Trophoblast cell (in vitro differentiated cells and primary cell): ENCODE results near the gene CCT7.

ENCODE experiments used
- DNase-seq, 2 donors: peaks; one replicate each; pipeline ENCODE4 v3.0.0-alpha.2; 2016
- H2AFZ ChIP-seq: 2 replicates; pipeline ENCODE4 v1.6.1; 2013; ENCODE audit warnings: low read length, moderate library complexity, mild to moderate bottlenecking; ENCODE audit not compliant: insufficient read depth, poor library complexity
- H2AK5ac ChIP-seq: 2 replicates; pipeline ENCODE4 v1.6.1; 2013; ENCODE audit warnings: mild to moderate bottlenecking, low read length
- H2BK120ac ChIP-seq: 2 replicates; pipeline ENCODE4 v1.6.1; 2013; ENCODE audit warnings: low read length, mild to moderate bottlenecking, moderate library complexity; ENCODE audit not compliant: insufficient read depth, poor library complexity
- H2BK12ac ChIP-seq: 2 replicates; pipeline ENCODE4 v1.6.1; 2013; ENCODE audit warnings: mild to moderate bottlenecking, low read length, moderate library complexity
- H2BK5ac ChIP-seq: 2 replicates; pipeline ENCODE4 v1.6.1; 2013; ENCODE audit warnings: low read length, low read depth, moderate library complexity, mild to moderate bottlenecking; ENCODE audit not compliant: poor library complexity
- H3K14ac ChIP-seq: 2 replicates; pipeline ENCODE4 v1.6.1; 2013; ENCODE audit warnings: mild to moderate bottlenecking, low read length
- H3K18ac ChIP-seq: 2 replicates; pipeline ENCODE4 v1.6.1; 2013; ENCODE audit warnings: mild to moderate bottlenecking, low read length
- H3K23ac ChIP-seq: 2 replicates; pipeline ENCODE4 v1.6.1; 2013; ENCODE audit warnings: low read length
- H3K27ac ChIP-seq: 2 replicates; pipeline ENCODE4 v1.5.1; 2013; ENCODE audit warnings: low read depth, mild to moderate bottlenecking, inconsistent platforms, low read length, moderate library complexity
- H3K27me3 ChIP-seq: 2 replicates; pipeline ENCODE4 v1.6.1; 2013; ENCODE audit warnings: inconsistent platforms, mild to moderate bottlenecking, low read length, moderate library complexity; ENCODE audit not compliant: insufficient read depth
- H3K36me3 ChIP-seq, 2 experiments: 1 replicate in 1 of 2; 2 replicates in 1 of 2; pipeline ENCODE4 v1.6.1; 2013; ENCODE audit warnings: low read length in 2 of 2, mild to moderate bottlenecking in 2 of 2, moderate library complexity in 1 of 2; ENCODE audit not compliant: insufficient read depth in 2 of 2, control insufficient read depth in 1 of 2
- H3K4ac ChIP-seq: 2 replicates; pipeline ENCODE4 v1.6.1; 2013; ENCODE audit warnings: low read depth, mild to moderate bottlenecking, low read length, moderate library complexity
- H3K4me1 ChIP-seq, 2 experiments: 1 replicate in 1 of 2; 2 replicates in 1 of 2; pipeline ENCODE4 v1.6.1; 2013; ENCODE audit warnings: low read length in 2 of 2, mild to moderate bottlenecking in 2 of 2, moderate library complexity in 1 of 2; ENCODE audit not compliant: insufficient read depth in 2 of 2, control insufficient read depth in 1 of 2
- H3K4me2 ChIP-seq: 2 replicates; pipeline ENCODE4 v1.6.1; 2013; ENCODE audit warnings: inconsistent platforms, mild to moderate bottlenecking, low read length, moderate library complexity
- H3K4me3 ChIP-seq: 2 replicates; pipeline ENCODE4 v1.5.1; 2013; ENCODE audit warnings: mild to moderate bottlenecking, low read depth, low read length, inconsistent platforms
- H3K79me1 ChIP-seq: one replicate; pipeline ENCODE4 v1.6.1; 2013; ENCODE audit warnings: low read length
- H3K79me2 ChIP-seq: 2 replicates; pipeline ENCODE4 v1.6.1; 2013; ENCODE audit warnings: low read length, mild to moderate bottlenecking; ENCODE audit not compliant: control insufficient read depth, insufficient read depth, poor library complexity
- H3K9ac ChIP-seq: 2 replicates; pipeline ENCODE4 v1.6.1; 2013; ENCODE audit warnings: mild to moderate bottlenecking, low read length
- H3K9me3 ChIP-seq: 2 replicates; pipeline ENCODE4 v1.6.1; 2013; ENCODE audit warnings: low read depth, mild to moderate bottlenecking, control low read depth, inconsistent platforms, low read length; ENCODE audit not compliant: insufficient read depth
- H4K12ac ChIP-seq: 2 replicates; pipeline ENCODE4 v1.6.1; 2013; ENCODE audit warnings: low read depth, mild to moderate bottlenecking, low read length, moderate library complexity
- H4K8ac ChIP-seq: 2 replicates; pipeline ENCODE4 v1.6.1; 2013; ENCODE audit warnings: low read depth, mild to moderate bottlenecking, low read length, moderate library complexity
- H4K91ac ChIP-seq: one replicate; pipeline ENCODE4 v1.6.1; 2013; ENCODE audit warnings: low read depth, mild to moderate bottlenecking, low read length, moderate library complexity
- WGBS: extraction: QIAGEN DNeasy Blood & Tissue Kit; methylation state at CpG from one replicate; pipeline ENCODE4 v1.1.7; 2013; ENCODE audit warnings: missing lambda C conversion rate; ENCODE audit not compliant: insufficient read length, insufficient coverage; ENCODE audit errors: extremely low coverage; 5-methylcytosine and 5-hydroxymethylcytosine counted together

CCT7 gene

DNA sequence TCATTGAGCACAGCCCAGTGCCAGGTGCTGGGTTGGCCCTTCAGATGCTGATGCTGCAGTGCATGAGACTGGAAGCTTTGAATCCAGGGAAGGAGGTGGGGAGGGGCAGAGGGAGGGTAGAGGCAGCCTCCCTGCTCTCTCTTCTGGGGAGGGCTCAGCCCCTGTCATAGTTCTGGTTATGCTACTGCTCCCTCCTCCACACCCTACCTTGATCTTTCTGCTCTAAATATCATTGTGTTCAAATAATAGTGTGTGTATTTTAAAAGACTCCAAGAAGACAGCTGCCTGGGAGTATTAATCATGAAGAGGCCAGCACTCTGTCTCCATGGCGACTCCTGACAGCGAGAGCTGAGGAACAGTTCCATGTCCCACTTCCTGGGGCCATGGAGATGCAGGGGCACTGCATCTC, 63.0 kb downstream of the CCT7 start:
- H3K4ac ChIP-seq = no peak overlapping the region
- no peak for DNase-seq
- no peaks in the 10 kb centered on the region for H3K36me3 ChIP-seq
- no CpG with 5 or more reads among the region's 2 CpGs for WGBS
- H2AFZ ChIP-seq = no peak overlapping the region
- no peak overlapping the region for H3K23ac ChIP-seq
- no peak overlapping the region for H3K14ac ChIP-seq
- H2BK12ac ChIP-seq = no peak overlapping the region
- no peak overlapping the region for H4K12ac ChIP-seq
- H3K18ac ChIP-seq = no peak overlapping the region
- no peaks in the 10 kb centered on the region for H3K9me3 ChIP-seq
- no peak overlapping the region for H3K27ac ChIP-seq
- no peak overlapping the region for H4K91ac ChIP-seq
- H3K27me3 ChIP-seq = peaks cover 28% of the 10 kb centered on the region
- H3K79me1 ChIP-seq = no peaks in the 10 kb centered on the region
- no peak overlapping the region for H4K8ac ChIP-seq
- no peak overlapping the region for H3K4me3 ChIP-seq
- peaks cover 0 to 10% of the 10 kb centered on the region in 2 experiments for H3K4me1 ChIP-seq
- no peak overlapping the region for H2BK120ac ChIP-seq
- no peak overlapping the region for H2BK5ac ChIP-seq
- no peaks in the 10 kb centered on the region for H3K79me2 ChIP-seq
- no peak overlapping the region for H3K4me2 ChIP-seq
- no peak overlapping the region for H3K9ac ChIP-seq
- H2AK5ac ChIP-seq = no peak overlapping the region

DNA sequence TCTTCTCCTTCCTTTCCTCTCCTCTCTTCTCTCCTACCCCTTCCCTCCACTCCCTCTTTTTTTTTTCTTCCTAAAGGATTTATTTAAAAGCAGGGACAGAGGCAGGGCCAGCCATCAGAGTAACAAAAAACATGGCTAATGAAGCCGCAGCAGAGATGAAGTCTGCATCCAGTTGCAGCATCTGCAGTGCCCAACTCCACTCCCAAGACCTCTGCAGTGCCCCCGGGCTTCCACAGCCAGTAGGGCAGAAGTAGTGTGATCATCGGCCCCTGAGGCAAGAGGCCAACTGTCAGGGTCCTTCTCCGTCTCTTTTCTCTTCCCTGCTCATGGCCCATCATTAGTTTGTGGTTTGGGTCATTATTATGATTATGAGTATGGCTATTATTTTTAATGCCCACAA, 63.5 kb downstream of the CCT7 start:
- Histone ChIP-seq H2BK5ac (no peak overlapping the region), H3K4me3 (no peak overlapping the region), H4K8ac (no peak overlapping the region), H3K79me2 (no peaks in the 10 kb centered on the region), H4K91ac (no peak overlapping the region), H3K9me3 (no peaks in the 10 kb centered on the region), H3K27ac (no peak overlapping the region), H3K14ac (no peak overlapping the region), H3K4me1 (peaks cover 0 to 10% of the 10 kb centered on the region in 2 experiments), H2BK120ac (no peak overlapping the region), H2AFZ (no peak overlapping the region), H3K18ac (no peak overlapping the region), H3K79me1 (no peaks in the 10 kb centered on the region), H2AK5ac (no peak overlapping the region), H3K27me3 (peaks cover 24% of the 10 kb centered on the region), H4K12ac (no peak overlapping the region), H3K9ac (no peak overlapping the region), H3K4ac (no peak overlapping the region), H3K23ac (no peak overlapping the region), H2BK12ac (no peak overlapping the region), H3K4me2 (no peak overlapping the region), H3K36me3 (no peaks in the 10 kb centered on the region)
- DNase-seq = no peak
- no CpG with 5 or more reads among the region's 4 CpGs for WGBS

DNA sequence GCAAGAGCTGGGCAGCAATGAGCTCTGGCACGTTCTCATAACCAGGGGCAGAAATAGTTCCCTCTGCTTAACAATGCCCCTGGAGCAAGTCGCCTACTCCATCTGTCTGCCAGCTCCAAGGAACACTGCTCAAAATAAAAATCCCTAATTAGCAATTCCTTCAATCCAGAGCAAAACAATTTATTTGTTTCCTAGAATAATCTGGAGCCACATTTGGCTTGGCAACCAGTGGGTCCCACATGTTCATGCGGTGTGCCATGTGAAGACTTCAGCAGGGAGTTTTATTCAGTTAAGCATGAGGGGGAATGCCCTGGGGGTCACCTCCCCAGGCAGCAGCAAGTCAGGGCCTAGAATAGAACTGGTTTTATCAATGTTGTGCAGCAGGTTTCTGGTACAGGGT, 66.8 kb downstream of the CCT7 start:
- Histone ChIP-seq H3K14ac (no peak overlapping the region), H3K27me3 (no peaks in the 10 kb centered on the region), H2AK5ac (no peak overlapping the region), H4K8ac (no peak overlapping the region), H3K9ac (no peak overlapping the region), H3K18ac (no peak overlapping the region), H3K36me3 (no peaks in the 10 kb centered on the region), H3K4ac (no peak overlapping the region), H3K79me2 (no peaks in the 10 kb centered on the region), H3K79me1 (no peaks in the 10 kb centered on the region), H3K23ac (no peak overlapping the region), H3K9me3 (no peaks in the 10 kb centered on the region), H2BK120ac (no peak overlapping the region), H2BK12ac (no peak overlapping the region), H2BK5ac (no peak overlapping the region), H4K12ac (no peak overlapping the region), H3K4me3 (no peak overlapping the region), H3K4me2 (no peak overlapping the region), H4K91ac (no peak overlapping the region), H2AFZ (no peak overlapping the region), H3K27ac (no peak overlapping the region), H3K4me1 (no peaks in the 10 kb centered on the region)
- WGBS = no CpG with 5 or more reads among the region's 3 CpGs
- DNase-seq = no peak

DNA sequence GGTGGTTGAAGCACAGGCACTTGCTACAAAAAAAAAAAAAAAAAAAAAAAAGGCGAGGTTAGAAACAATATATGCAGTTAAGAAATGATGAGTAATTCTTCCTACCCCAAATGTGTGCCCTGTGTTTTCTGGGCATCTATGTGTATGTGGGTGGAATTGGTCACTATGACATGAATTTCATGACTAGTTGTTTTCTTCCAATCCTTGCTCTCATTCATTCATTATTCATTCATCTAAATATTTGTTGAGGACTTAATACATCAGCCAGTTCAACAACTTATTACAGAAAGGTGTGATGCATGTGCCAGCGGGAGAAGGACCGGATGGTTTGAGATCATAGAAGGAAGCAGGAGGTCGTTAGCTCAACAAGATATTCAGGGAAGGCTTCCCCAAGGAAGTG, 67.5 kb downstream of the CCT7 start:
- no CpG with 5 or more reads among the region's 4 CpGs for WGBS
- no peak overlapping the region for H3K23ac ChIP-seq

More for the DNA sequence above, 67.5 kb downstream of the CCT7 start:
- Histone ChIP-seq H3K27ac (no peak overlapping the region), H3K79me2 (no peaks in the 10 kb centered on the region), H4K91ac (no peak overlapping the region), H3K9me3 (no peaks in the 10 kb centered on the region), H3K9ac (no peak overlapping the region), H4K8ac (no peak overlapping the region), H3K4me2 (no peak overlapping the region), H2BK5ac (no peak overlapping the region), H3K18ac (no peak overlapping the region), H2AFZ (no peak overlapping the region), H4K12ac (no peak overlapping the region), H2BK120ac (no peak overlapping the region), H2BK12ac (no peak overlapping the region), H3K4me3 (no peak overlapping the region), H3K27me3 (no peaks in the 10 kb centered on the region), H3K36me3 (no peaks in the 10 kb centered on the region), H3K14ac (no peak overlapping the region), H2AK5ac (no peak overlapping the region), H3K79me1 (no peaks in the 10 kb centered on the region), H3K4me1 (no peaks in the 10 kb centered on the region), H3K4ac (no peak overlapping the region)
- DNase-seq = no peak
